Hematopoietic multipotent progenitor cell treated with erythropoietin and hydrocortisone succinate and interleukin-3 and kit ligand, for 4 days (in vitro differentiated cells): ENCODE results near the gene ORMDL3.
"Not testable (repeated sequence)": the region's sequence is repeated elsewhere in the genome, so short reads cannot be mapped to it uniquely, and the experiment has no call there.

Experiments
- DNase-seq: peaks from one replicate; pipeline ENCODE4 v3.0.0-alpha.2; 2015

Gene ORMDL3

GRCh38 chr17:39923836-39924690, 3.3 kb downstream of the ORMDL3 start:
- no peak for DNase-seq

GRCh38 chr17:39923230-39923629, 4.2 kb downstream of the ORMDL3 start:
- no peak for DNase-seq

GRCh38 chr17:39922006-39922405, 5.4 kb downstream of the ORMDL3 start:
- no peak for DNase-seq

- DNase-seq: peak; percentile 62
Observed at GRCh38 chr17:39921323-39921722, 6.1 kb downstream of the ORMDL3 start.

GRCh38 chr17:39920218-39921210, 6.9 kb downstream of the ORMDL3 start:
- DNase-seq: no peak

GRCh38 chr17:39919087-39919683, 8.2 kb downstream of the ORMDL3 start:
- peak; percentile 49 for DNase-seq

- peak; percentile 17 for DNase-seq
Observed at GRCh38 chr17:39916918-39917317, 10.5 kb downstream of the ORMDL3 start.

- DNase-seq: no peak
Observed at GRCh38 chr17:39915559-39915958, 11.8 kb downstream of the ORMDL3 start.

- no peak for DNase-seq
Observed at GRCh38 chr17:39913989-39914388, 13.4 kb downstream of the ORMDL3 start.

GRCh38 chr17:39908789-39909352, 18.5 kb downstream of the ORMDL3 start:
- no peak for DNase-seq

GRCh38 chr17:39904990-39905288, 22.5 kb downstream of the ORMDL3 start:
- DNase-seq: no peak

GRCh38 chr17:39903158-39903884, 24.1 kb downstream of the ORMDL3 start:
- DNase-seq: peak; percentile 88

GRCh38 chr17:39902027-39902426, 25.4 kb downstream of the ORMDL3 start:
- not testable (repeated sequence) for DNase-seq

GRCh38 chr17:39899215-39899614, 28.2 kb downstream of the ORMDL3 start:
- no peak for DNase-seq

- DNase-seq: no peak
Observed at GRCh38 chr17:39898088-39898487, 29.3 kb downstream of the ORMDL3 start.

GRCh38 chr17:39894681-39895376, 32.6 kb downstream of the ORMDL3 start:
- peak; percentile 61 for DNase-seq

- no peak for DNase-seq
Observed at GRCh38 chr17:39889200-39889599, 38.2 kb downstream of the ORMDL3 start.

GRCh38 chr17:39887078-39887477, 40.3 kb downstream of the ORMDL3 start:
- no peak for DNase-seq

- not testable (repeated sequence) for DNase-seq
Observed at GRCh38 chr17:39886102-39886501, 41.3 kb downstream of the ORMDL3 start.

GRCh38 chr17:39872751-39873150, 54.6 kb downstream of the ORMDL3 start:
- DNase-seq: peak; percentile 82

GRCh38 chr17:39871801-39872200, 55.6 kb downstream of the ORMDL3 start:
- peak; percentile 41 for DNase-seq
